Stimulated activated CD4-positive, alpha-beta T cell treated with anti-CD3 and anti-CD28 coated beads, Interleukin-2, amount 100 ng/mL, for 4 hours (primary cell): ENCODE measurements around the gene SF3B2.

Experiments
- DNase-seq: peaks from one replicate; pipeline ENCODE4 v3.0.0-alpha.2; 2020; ENCODE audit warnings: low read depth

Gene SF3B2

DNA sequence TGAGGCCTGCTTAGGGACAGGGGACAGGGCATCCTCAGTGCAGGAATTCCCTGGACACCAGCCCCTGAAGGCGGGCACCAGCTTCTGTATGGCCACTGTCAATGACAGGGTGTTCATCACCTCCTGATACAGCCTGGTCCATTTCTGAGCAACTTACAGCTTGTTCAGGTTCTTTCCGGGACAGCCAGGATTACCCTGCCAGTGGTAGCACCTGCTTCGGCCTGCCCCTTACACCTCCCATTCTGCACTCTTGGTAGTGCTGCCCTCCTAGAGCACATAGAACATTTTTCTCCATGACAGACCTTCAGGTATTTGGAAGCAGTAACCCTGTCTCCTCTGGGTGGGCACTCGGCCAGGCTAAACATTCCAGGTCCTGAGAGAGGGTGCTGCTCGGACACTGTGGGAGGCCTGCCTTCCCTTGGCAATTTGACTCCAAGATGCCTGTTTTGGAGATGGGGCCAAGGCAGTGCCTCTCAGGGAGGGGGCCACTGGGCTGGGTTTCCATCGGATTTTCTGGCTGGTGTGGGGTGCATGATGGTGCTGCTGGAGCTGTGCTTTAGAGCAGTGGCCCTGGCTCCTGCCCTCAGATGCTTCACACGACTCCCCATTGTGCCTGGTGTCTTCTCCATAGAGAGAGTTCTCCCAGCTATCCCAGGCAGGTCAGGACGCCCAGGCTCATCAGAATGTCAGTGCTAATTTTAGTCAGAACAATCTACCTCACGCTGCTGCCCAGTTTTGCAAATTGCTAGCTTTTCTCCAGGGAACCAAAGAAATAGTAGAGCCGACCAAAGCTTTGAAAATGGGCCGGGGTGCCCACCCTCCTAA lies 4.4 kb upstream of the SF3B2 start:
- no peak for DNase-seq

GRCh38 chr11:66048547-66049323 lies 3.4 kb upstream of the SF3B2 start, which contains the start of gene GAL3ST3:
TSS of gene GAL3ST3 (minus strand) at chr11:66049161. CDS start at chr11:66045415, 3,746 bp downstream.
- no peak for DNase-seq

GRCh38 chr11:66050581-66051231 lies 1.5 kb upstream of the SF3B2 start:
- no peak for DNase-seq

GRCh38 chr11:66051371-66051765 lies 796 bp upstream of the SF3B2 start:
- DNase-seq = no peak

- no peak for DNase-seq
These were observed 459 bp downstream of the SF3B2 start for GRCh38 chr11:66052664-66052982.

- DNase-seq = no peak
These were observed 2.9 kb downstream of the SF3B2 start for GRCh38 chr11:66055021-66055420.

GRCh38 chr11:66056501-66056900 lies 4.3 kb downstream of the SF3B2 start:
- DNase-seq = no peak

DNA sequence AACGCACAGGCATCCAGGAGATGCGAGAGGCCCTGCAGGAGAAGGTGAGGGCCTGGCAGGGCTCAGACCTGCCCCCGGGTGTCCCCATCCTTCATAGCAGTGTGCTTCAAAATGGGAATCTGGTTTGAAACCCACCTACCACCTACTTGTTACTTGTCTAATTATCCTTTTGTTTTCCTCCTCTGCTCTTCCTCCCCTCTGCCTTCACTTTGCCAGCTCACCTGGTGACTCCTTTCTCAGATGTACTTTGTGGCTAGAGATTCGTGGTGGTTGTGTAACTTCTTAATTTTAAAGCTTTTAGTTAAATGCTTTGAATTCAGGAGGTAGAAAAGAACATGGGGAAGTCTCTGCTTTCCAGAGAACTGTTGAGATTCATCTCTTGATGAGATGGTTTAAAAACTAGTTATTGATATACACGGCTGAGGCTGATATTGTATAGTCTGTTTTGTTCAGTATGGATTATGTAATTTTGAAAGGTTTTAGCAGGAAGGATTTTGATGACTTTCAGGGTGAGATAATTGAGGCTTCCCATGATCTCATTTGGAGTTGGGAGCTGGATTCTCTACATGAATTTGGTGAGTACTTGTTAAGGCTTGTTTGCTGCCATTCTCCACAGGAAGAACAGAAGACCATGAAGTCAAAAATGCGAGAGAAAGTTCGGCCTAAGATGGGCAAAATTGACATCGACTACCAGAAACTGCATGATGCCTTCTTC lies 8.0 kb downstream of the SF3B2 start:
- no peak for DNase-seq

- no peak for DNase-seq
These were observed 9.1 kb downstream of the SF3B2 start for GRCh38 chr11:66061268-66061667.

GRCh38 chr11:66062408-66062807 lies 10.2 kb downstream of the SF3B2 start:
- no peak for DNase-seq

DNA sequence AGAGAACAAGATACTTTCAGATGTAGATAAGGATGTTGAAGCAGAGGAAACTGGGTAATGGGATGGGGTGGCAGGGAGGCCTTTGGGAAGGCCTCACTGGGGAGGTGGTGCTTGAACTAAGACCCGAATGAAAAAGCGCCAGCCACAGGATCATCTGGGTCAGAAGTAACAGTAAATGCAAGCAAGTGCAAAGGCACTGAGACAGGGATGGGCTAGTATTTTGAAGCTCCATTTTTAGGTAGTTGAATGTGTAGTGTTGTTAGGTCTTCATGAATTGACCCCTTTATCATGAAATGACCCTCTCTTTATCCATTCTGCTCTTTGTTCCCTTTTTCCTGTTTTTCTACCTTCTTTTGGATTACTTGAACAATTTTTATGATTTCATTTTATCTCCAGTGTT lies 11.7 kb downstream of the SF3B2 start:
- no peak for DNase-seq

- no peak for DNase-seq
These were observed 12.4 kb downstream of the SF3B2 start for GRCh38 chr11:66064571-66064970.

GRCh38 chr11:66066751-66067150 lies 14.6 kb downstream of the SF3B2 start:
- DNase-seq = no peak

DNA sequence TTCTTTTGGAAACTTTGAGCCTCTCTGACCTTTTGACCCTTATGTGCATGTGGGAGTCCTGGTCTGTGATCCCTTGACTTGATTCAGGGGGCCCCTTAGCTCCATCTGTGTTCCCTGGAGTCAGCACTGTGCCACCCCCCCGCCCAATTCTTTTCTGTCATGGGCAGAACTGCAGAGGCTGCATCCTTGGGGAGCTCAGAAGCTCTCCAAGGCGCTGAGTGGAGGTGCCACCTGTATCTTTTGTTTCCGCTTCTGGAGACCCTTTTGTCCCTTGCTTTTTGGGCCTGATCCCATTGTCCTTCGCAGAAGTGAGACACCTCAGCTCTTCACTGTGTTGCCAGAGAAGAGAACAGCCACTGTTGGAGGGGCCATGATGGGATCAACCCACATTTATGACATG lies 15.5 kb downstream of the SF3B2 start:
- no peak for DNase-seq

DNA sequence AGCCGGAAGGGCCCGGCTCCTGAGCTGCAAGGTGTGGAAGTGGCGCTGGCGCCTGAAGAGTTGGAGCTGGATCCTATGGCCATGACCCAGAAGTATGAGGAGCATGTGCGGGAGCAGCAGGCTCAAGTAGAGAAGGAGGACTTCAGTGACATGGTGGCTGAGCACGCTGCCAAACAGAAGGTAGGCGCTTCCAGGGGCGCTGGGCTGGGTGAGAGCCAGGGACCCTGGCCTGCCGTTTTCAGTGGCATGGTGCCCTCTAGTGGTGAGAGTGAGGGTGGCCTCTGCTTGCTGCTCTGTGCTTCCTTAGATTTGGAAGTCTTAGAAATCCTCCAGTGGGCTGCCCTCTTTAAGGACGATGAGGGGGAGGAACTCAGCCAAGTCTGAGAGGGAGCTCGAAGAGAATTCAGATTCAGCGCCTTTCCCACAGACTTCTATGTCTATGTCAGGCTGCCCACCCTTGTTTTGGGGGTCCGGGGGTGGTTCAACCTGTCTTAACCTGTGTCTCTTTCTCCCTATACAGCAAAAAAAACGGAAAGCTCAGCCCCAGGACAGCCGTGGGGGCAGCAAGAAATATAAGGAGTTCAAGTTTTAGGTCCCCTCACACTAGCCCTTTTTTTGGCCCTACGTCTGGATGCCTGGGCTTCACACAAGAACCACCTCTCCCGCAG lies 16.1 kb downstream of the SF3B2 start:
- peak; percentile 71 for DNase-seq

- DNase-seq = no peak
These were observed 17.0 kb downstream of the SF3B2 start for GRCh38 chr11:66068923-66069714.

GRCh38 chr11:66069715-66070603 lies 17.8 kb downstream of the SF3B2 start, which contains the start of gene PACS1:
TSS of gene PACS1 (plus strand) at chr11:66070272. CDS start at chr11:66070487, 215 bp downstream.
- peak; percentile 64 for DNase-seq

GRCh38 chr11:66070604-66071380 lies 18.6 kb downstream of the SF3B2 start:
- DNase-seq = no peak

- no peak for DNase-seq
These were observed 19.2 kb downstream of the SF3B2 start for GRCh38 chr11:66071381-66071801.
